IPS-18c (cell line): ENCODE measurements around the gene SNX20.

ENCODE experiments used
- H3K4me3 ChIP-seq: 2 replicates; pipeline ENCODE4 v1.7.0; 2013; ENCODE audit warnings: low read depth, mild to moderate bottlenecking, low read length, moderate library complexity; ENCODE audit not compliant: insufficient read depth
- H3K9me3 ChIP-seq: one replicate; pipeline ENCODE4 v1.6.1; 2013; ENCODE audit warnings: mild to moderate bottlenecking, low read length, moderate library complexity; ENCODE audit not compliant: control insufficient read depth, insufficient read depth

SNX20 gene

DNA sequence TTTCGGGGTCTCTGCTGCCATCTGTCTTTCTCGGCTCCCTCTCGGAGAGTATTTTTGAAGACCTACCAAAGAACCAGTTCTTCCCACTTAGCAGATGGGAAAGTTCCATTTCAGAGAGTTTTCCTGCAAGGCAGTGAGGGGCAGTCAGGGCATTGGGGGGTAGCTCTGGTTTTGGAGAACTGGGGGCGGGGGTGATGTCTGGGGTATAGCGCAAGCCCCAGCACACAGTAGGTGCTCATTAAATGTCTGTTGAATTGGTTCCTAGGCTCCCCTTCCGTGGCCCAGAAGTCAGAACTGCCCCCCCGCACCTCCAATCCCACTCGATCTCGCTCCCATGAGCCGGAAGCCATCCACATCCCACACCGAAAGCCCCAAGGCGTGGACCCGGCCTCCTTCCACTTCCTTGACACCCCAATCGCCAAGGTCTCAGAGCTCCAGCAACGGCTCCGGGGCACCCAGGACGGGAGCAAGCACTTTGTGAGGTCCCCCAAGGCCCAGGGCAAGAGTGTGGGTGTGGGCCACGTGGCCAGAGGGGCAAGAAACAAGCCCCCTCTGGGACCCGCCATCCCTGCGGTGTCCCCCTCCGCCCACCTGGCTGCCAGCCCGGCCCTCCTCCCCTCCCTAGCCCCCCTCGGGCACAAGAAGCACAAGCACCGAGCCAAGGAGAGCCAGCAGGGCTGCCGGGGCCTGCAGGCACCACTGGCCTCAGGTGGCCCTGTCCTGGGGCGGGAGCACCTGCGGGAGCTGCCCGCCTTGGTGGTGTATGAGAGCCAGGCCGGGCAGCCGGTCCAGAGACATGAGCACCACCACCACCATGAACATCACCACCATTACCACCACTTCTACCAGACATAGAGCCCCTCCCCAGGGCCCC, 47.9 kb downstream of the SNX20 start:
- Histone ChIP-seq H3K9me3 (no peaks in the 10 kb centered on the region), H3K4me3 (no peak overlapping the region)

DNA sequence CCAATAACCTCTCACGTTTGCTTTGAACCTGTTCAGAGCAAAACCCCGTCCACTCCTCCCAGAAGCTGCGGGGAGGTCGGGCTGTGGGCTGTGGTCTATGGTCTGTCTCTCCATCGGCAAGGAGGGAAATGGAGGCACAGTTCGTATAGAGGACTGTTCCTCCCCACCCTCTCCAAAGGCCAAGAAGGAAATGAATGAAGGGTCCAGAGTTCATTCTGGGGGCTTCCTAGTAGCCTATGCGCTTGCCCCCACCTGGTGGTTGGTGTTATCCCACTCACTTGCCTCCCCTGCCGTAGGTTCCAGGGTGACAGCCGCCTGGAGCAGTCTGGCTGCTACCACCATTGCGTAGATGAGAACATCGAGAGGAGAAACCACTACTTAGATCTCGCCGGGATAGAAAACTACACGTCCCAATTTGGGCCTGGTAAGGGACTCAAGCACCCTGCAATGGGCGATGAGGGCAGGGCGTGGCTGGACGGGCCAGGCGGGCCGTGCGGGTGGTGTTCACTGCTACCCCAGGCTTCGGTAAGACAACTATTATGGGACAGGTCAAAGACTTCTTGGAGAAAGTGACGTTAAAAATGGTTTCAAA, 49.0 kb downstream of the SNX20 start:
- Histone ChIP-seq H3K4me3 (no peak overlapping the region), H3K9me3 (no peaks in the 10 kb centered on the region)

DNA sequence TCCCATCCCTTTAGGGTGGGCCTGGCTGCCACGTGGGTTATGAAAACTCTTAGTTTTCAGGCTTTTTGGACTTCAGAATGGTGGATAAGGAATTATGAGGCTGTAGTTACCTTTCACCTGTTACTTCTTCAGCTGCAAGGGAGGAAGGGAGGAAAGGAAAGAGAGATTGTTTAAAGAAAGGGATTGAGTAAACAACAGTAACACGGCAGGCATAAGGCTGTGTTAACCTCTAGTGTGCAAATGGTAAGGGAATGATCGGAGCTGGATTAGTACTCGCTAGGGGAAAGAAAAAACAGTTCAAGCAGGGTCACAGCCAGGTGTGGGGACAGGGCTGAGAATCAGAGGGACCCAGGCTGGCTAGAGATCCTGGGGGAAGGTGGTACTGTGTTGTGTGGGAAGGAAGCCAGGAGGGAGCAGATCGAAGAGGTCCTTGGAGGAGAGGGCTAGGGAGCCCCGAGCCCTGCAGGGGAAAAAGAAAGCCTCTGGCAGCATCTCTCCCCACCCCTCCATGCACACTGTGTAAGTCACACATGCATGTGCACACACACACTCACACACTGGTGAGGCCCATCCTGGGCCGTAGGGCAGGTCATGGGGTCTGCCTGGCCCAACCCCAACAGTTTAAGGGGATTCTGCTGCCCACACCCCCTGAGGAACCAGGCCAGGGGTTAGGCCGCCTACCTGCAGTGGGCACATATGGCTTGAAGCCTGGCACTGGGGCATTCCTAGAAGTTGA, 49.7 kb downstream of the SNX20 start:
- H3K4me3 ChIP-seq = no peak overlapping the region

DNA sequence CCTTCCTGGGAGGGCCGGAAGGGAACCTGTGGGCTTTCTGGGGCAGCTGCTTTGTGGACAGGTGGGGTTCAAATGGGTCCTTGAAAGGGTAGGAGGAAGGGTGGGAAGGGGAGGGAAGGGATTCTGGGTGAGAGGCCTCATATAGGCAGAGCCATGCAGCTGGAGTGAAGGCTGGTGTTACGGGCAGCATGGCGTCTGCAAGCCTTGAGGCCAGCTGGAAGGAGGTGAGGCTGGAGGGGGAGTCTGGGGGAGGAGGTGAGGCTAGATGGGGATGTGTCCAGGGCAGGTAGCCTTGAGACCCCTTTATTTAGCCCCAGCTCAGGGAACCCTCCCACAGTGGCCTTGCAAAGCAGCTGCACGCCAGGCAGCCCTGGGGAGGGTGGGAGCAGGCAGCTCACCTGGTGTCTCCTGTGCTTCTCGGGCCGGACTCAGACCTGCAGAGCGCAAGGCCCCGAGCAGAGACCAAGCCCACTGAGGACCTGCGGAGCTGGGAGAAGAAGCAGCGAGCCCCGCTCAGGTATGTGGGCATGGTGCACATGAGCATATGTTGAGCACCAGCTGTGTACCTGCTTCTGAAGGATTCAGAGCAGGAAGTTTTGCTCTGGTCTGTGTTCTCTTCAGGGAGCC, 50.6 kb downstream of the SNX20 start:
- H3K4me3 ChIP-seq = no peak overlapping the region
- H3K9me3 ChIP-seq = no peaks in the 10 kb centered on the region

More for the DNA sequence above, 49.7 kb downstream of the SNX20 start:
- H3K9me3 ChIP-seq = no peaks in the 10 kb centered on the region

DNA sequence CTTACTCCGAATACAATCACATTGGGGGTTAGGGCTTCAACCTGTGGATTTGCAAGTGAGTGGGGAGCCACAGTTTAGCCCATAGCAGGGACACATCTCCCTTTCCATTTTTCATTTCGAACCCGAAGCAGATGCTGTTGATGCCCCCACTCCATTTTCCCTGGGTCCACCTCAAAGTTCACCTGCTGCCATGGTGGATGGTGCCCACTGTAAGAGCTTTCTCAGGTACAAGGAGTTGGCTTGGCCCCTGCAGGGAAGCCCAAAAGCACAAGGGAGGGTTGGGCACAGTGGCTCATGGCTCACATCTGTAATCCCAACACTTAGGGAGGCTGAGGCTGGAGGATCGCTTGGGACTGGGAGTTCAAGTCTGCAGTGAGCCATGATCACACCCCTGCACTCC, 51.8 kb downstream of the SNX20 start:
- no peak overlapping the region for H3K4me3 ChIP-seq
- no peaks in the 10 kb centered on the region for H3K9me3 ChIP-seq

DNA sequence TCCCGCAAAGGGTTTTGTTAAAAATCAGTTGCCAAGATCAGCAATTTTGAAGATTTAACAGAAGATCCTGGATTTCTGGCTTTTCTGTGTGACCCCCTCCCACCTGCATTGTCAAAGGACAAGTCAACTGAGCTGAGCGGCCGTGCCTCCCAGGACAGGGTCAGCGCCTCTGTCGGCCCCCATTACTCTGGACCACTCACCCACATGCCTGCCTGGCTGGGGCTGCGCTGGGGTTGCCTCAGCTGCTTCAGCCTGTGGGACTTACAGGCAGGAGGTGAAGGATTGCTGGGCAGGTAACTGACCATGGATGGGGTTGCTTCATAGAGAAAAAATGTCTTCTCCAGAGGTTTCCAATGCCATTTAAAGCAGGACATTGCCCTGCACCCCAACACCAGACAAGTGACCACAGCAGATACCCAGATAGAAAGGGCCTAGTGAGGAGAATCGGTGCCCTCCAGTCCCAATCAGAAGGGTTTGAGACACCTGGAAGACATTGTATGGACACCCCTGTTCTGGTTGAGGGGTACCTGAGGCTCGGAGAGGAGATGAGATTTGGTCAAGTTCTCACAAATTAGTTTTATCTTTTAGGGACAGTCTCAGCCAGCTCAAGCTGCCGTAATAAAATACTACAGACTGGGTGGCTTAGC, 52.8 kb downstream of the SNX20 start:
- Histone ChIP-seq H3K4me3 (no peak overlapping the region), H3K9me3 (no peaks in the 10 kb centered on the region)

DNA sequence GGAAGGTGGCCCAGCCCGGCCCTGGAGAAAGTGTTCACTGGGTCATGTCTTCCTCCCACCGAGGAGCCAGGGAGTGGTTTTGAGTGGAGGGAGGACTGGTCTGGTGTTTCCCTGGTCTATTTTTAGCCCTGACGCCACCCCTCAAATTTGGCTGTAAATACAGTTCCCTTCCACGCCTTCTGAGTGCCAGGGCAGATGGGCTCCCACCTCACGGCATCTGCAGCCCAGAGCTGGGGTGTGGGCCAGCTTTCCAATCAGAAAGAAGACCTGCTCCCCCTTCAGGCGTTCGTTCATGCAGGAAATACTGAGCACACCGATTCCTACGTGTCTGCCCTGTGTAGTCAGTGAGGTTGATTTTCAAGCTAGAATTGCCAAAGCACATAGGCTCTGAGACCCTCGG, 53.7 kb downstream of the SNX20 start:
- Histone ChIP-seq H3K4me3 (no peak overlapping the region), H3K9me3 (no peaks in the 10 kb centered on the region)

DNA sequence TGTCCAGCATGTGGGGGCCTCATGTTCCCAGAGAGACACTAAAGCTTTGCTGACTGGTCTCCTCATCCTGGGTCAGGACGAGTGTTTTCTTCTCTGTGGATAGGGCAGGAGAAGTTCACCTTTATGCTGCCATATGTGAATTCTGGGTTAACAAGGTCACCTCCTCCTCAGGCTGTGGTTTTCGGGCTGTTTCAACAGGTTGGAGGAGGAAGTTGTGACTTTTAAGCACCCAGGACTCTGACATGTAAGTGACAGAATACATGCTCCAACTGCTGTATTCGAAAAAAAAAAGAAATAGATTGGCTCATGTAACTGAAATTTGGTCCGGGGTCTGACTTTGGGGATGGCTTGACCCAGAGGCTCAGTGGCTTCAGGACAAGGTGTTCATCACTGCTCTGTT, 54.2 kb downstream of the SNX20 start:
- no peaks in the 10 kb centered on the region for H3K9me3 ChIP-seq
- no peak overlapping the region for H3K4me3 ChIP-seq

DNA sequence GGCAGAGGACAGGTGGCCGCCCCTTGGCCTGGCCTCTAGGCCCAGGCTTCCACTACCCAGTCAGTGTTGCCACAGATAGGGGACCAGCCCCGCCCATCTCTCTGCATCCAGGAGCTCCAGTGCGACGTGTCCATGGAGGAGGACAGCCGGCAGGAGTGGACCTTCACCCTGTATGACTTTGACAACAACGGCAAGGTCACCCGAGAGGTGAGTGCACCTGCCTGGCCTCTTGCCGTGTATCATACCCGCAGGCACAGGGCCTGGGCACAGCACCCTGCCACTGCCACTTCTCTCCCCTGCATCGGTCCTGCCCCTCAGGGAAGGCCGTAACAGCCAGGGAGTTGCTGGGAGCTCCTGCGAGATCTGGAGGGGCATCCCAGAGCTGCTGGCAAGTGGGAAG, 55.7 kb downstream of the SNX20 start:
- Histone ChIP-seq H3K4me3 (no peak overlapping the region), H3K9me3 (no peaks in the 10 kb centered on the region)

DNA sequence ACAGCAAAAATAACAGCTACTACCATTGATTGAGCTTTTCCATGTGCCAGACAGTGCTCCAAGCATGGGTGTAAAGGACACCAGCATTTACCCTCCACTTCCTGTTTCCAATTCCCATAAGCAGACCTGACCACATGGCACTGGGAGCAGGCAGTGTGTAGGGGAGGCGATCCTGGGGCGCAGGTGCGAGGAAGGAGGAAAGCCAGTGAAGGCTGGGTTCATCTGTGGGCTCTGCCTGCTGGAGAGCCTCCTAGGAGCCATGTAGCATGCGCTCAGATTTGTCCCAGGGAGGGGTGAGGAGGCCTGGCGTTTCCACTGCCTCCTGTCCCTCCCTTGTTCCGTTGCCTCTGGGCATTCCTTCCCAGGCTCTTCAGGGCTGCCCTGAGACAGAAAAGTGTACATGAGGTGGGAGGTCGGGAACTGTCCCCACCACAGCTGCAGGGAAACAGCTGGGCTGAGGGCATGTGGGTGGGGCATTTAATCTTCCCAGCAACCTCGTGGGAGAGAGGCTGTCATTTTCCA, 56.6 kb downstream of the SNX20 start:
- Histone ChIP-seq H3K9me3 (no peaks in the 10 kb centered on the region), H3K4me3 (no peak overlapping the region)

DNA sequence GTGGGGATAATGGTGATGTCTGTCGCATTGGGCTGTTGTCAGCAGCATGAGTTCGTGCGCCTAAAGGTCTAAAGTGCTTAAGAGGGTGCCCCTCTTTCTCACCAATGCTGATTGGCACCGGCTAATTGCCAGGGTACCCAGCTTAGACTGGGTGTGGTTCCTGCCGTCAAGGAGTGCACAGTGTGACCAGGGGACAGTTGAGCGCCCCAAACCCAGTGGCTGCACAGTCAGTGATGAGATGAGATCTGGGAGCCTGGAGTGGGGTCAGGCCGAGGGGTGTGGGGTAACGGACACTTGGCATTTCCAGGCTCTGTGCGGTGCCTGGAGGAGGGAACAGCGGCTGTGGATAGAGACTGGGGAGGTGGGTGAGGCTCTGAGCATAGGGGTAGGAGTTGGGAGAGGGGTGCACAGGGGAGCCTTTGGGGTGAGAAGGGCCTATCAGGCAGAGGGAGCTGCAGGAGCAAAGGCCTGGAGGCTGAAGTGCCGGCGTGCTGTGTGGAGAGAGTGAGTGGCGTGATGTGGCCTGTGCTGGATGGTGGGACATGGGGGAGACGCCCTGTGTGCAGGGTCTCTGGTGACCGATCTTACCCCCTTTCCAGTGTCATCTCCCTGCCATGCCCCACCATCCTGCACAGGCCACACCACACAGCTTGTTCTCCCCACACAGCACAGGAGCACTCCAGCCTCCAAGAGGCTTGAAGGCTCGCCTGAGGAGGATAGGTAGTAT, 58.3 kb downstream of the SNX20 start:
- Histone ChIP-seq H3K4me3 (no peak overlapping the region), H3K9me3 (no peaks in the 10 kb centered on the region)

DNA sequence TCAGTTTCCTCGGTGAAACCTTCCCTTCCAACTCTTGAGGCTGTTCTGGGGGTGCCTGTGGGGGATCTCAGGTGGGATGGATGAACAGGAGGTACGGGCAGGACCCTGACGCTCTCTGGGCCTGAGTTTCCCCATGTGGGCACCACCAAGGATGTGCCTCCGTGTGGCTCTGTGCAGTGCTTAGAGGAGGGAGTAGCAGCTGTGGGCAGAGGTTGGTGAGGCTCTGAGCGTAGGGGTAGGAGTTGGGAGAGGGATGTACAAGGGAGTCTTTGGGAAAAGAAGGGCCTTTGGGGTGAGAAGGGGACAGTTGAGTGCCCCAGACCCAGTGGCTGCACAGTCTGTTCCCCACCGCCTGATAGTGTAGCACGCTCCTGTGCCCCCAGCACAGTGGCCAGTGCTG, 59.1 kb downstream of the SNX20 start:
- H3K4me3 ChIP-seq = no peak overlapping the region
- no peaks in the 10 kb centered on the region for H3K9me3 ChIP-seq
